Thoracic aorta (tissue), 2 donors: ENCODE measurements around the gene BMP5. TPM values are rescaled to one million over a fixed set of nuclear protein-coding genes. Genes with fewer than 3 reads are reported as not detected.

Experiments used
- ATAC-seq: fragments of 150-250 bp; one replicate; pipeline ENCODE4 v1.8.0; 2017; ENCODE audit warnings: low read depth; ENCODE audit not compliant: insufficient number of reproducible peaks, low FRiP score
- DNase-seq: peaks from one replicate; pipeline ENCODE4 v3.0.0-alpha.2; 2020; ENCODE audit warnings: low spot score
- H3K27ac ChIP-seq, 2 donors: fragments of 200-600 bp; sonication (generic); 1 replicate in 1 of 2; 2 replicates in 1 of 2; pipeline ENCODE4 v1.5.1; 2016; ENCODE audit warnings: mild to moderate bottlenecking in 2 of 2, moderate library complexity in 2 of 2
- H3K27me3 ChIP-seq: fragments of 200-600 bp; sonication (generic); replicated peaks from 2 replicates; pipeline ENCODE4 v1.6.0; 2016; ENCODE audit warnings: mild to moderate bottlenecking; ENCODE audit not compliant: insufficient read depth
- H3K36me3 ChIP-seq: fragments of 200-600 bp; sonication (generic); one replicate; pipeline ENCODE4 v1.5.1; 2016
- H3K4me1 ChIP-seq, 2 donors: fragments of 200-600 bp; sonication (generic); 1 replicate in 1 of 2; 2 replicates in 1 of 2; pipeline versions ENCODE4 v1.5.1 to v1.6.0; 2016; ENCODE audit warnings: low read depth in 2 of 2, mild to moderate bottlenecking in 1 of 2; ENCODE audit not compliant: control insufficient read depth in 1 of 2
- H3K4me3 ChIP-seq: fragments of 200-600 bp; sonication (generic); 2 replicates; pipeline ENCODE4 v1.5.1; 2016; ENCODE audit warnings: mild to moderate bottlenecking
- H3K9me3 ChIP-seq: fragments of 200-600 bp; sonication (generic); 2 replicates; pipeline ENCODE4 v1.5.1; 2016
- CTCF ChIP-seq: fragments of 200-600 bp; sonication (generic); IDR thresholded peaks from one replicate; pipeline ENCODE4 v1.5.1; 2019; ENCODE audit warnings: antibody characterized with exemption
- total RNA-seq, 2 donors: library from RNA; depleted of rRNA; stranded (reverse); fragments of >200 nt; gene quantifications; one replicate each; pipeline versions ENCODE4 v1.1.0 to v1.2.3, GENCODE V29; 2016

BMP5 gene
- total RNA-seq, result not detected

DNA sequence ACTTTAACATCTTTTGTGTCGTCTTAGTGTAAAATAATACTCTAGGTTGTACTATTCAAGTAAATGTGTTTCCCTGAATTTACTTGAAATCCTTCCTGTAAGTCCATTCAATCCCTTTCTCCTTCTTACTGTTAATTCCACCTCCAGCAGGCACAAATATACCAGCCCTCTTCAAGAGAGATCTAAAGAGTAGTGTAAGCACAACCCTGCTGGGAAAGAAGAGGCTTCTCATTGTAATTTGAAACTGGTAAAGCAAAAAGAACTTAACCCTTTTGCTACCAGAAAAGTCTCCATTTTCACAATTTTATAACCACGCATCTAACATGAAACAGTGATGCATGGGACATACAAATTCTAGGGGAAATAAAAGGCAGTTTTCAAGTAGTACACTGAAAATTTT lies at the start of gene BMP5:
Gene BMP5, minus strand, starts transcription at position 191 of the 400 bp plus-strand sequence. CDS start 725 bp downstream, outside the sequence.
- Histone ChIP-seq H3K9me3 (no peaks in the 10 kb centered on the region), H3K4me1 (no peaks in the 10 kb centered on the region), H3K27me3 (no peaks in the 10 kb centered on the region), H3K4me3 (no peak within 1 kb of the TSS), H3K27ac (no peak within 1 kb of the TSS), H3K36me3 (no peaks in the 10 kb centered on the region)
- DNase-seq (no peak), ATAC-seq (no peak)
- no peak for TF ChIP-seq CTCF

DNA sequence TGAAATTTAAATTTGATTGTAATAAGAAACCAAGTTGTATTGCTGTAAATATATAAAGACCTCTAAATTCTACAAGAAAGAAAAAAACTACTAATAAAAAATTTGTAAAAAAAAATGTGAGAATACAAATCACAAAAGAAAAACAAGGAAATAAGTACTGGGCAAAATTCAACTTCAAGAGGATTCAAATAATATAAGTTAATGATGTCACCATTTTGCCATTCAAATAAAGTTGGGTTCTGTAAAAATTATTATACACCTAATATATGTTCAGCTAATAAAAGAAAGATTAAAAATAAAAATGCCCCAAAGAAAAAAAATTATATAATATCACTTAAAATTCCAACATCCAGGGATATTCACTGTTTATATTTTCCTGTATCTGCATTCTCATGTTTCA lies 47.0 kb upstream of the BMP5 start:
- no peak for TF ChIP-seq CTCF
- no peaks in the 10 kb centered on the region for H3K4me1 ChIP-seq
- no peaks in the 10 kb centered on the region for H3K27me3 ChIP-seq
- ATAC-seq (no peak), DNase-seq (no peak)
- no peaks in the 10 kb centered on the region for H3K36me3 ChIP-seq
- H3K4me3 ChIP-seq, result no peak overlapping the region
- no peaks in the 10 kb centered on the region for H3K9me3 ChIP-seq
- H3K27ac ChIP-seq, result no peak overlapping the region

GRCh38 chr6:55919716-55920308 lies 44.4 kb upstream of the BMP5 start:
- H3K27me3 ChIP-seq, result no peaks in the 10 kb centered on the region
- H3K9me3 ChIP-seq, result no peaks in the 10 kb centered on the region
- no peak for TF ChIP-seq CTCF
- H3K27ac ChIP-seq, result no peak overlapping the region
- no peak overlapping the region for H3K4me3 ChIP-seq
- no peaks in the 10 kb centered on the region for H3K4me1 ChIP-seq
- H3K36me3 ChIP-seq, result no peaks in the 10 kb centered on the region
- DNase-seq (no peak), ATAC-seq (no peak)

DNA sequence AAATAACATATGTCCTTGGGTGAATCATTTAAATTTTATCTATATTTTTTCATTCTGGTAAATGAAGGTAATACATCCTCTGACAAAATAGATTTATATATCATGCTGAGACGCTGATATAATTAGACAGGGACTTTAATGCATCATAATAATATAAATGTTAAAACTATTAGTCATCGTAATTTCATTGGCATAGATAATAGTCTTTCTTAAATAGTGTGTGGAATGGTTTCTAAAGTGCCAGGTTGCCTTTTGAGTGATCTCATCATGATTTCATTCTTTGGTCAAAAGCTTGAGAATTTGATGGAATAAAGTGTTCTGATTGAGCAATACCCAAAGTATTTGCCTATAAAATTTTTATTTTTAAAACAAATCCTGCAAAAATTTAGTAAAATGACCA lies 43.2 kb upstream of the BMP5 start:
- H3K27ac ChIP-seq, result no peak overlapping the region

DNA sequence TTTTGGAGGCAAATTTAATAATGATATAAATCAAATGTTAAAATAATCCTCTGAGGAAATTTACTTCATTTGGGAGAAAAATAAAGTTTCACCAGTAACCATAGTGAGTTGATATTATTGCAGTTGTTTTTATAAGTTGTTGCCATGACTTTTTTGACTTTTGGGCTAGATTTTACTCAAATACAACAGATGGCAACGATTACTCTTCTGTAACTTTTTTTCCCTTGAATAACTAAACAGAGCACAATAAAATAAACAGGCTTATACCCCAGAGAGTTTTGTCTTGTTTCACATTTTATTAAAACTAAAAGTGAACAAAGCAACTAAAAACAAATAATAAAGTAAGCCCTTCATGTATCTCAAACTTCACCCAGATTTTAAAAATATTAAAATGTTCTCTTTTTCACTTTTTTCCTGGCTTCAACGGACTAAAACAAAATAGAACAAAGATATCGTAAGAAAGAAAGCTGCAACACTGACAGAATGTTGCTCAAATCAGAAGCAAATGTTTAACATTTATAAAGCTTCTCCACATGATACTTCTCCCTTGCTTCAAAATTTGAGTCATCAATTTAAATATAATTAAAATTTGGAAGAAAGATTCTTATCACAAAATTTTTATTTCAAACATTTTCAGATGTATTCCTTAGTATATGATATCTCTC lies 42.5 kb upstream of the BMP5 start:
- Histone ChIP-seq H3K9me3 (no peaks in the 10 kb centered on the region), H3K4me3 (no peak overlapping the region), H3K27ac (no peak overlapping the region), H3K36me3 (no peaks in the 10 kb centered on the region), H3K4me1 (no peaks in the 10 kb centered on the region), H3K27me3 (no peaks in the 10 kb centered on the region)
- no peak for TF ChIP-seq CTCF
- DNase-seq (no peak), ATAC-seq (no peak)

More for the DNA sequence above, 43.2 kb upstream of the BMP5 start:
- TF ChIP-seq CTCF, result no peak
- no peaks in the 10 kb centered on the region for H3K27me3 ChIP-seq
- DNase-seq, result no peak
- no peaks in the 10 kb centered on the region for H3K9me3 ChIP-seq
- no peak for ATAC-seq
- no peaks in the 10 kb centered on the region for H3K36me3 ChIP-seq
- H3K4me1 ChIP-seq, result no peaks in the 10 kb centered on the region
- no peak overlapping the region for H3K4me3 ChIP-seq
